Right lobe of liver (tissue), 4 donors: Measurements from ENCODE around the gene PPFIA4.

Experiments used
- CTCF ChIP-seq, 4 donors: fragments of 200-600 bp in 3 of 4; fragments of 450-650 bp in 1 of 4; IDR thresholded peaks; one replicate each; pipeline versions ENCODE4 v1.5.1 to v1.8.0; 2016 to 2022; ENCODE audit warnings: antibody characterized with exemption in 4 of 4, mild to moderate bottlenecking in 2 of 4
- POLR2A ChIP-seq: fragments of 450-650 bp; IDR thresholded peaks from one replicate; pipeline ENCODE4 v1.6.1; 2017; ENCODE audit warnings: antibody characterized with exemption, mild to moderate bottlenecking
- donor health status: DM: no; HTN: no; CAD: no.
- donor health status: DM: no; HTN: no; CAD: no.
- donor health status: DM: no; HTN: yes; CAD: no.

GRCh38 chr1:203035111-203036000 lies 9.1 kb downstream of the PPFIA4 start:
- TF ChIP-seq CTCF (IDR thresholded peaks at IDR 0.05) (no peak), POLR2A (no peak)
